NCI-H748 treated with DMSO at 0.1 percent for 48 hours (cell line): ENCODE results near the gene CST4.
"Not testable (repeated sequence)": the region's sequence is repeated elsewhere in the genome, so short reads cannot be mapped to it uniquely, and the experiment has no call there.

Experiments
- DNase-seq: peaks from one replicate; lab custom pipeline; 2025; lab: John Stamatoyannopoulos, UW

Gene CST4

GRCh38 chr20:23659989-23660837 lies 28.6 kb downstream of the CST4 start:
- DNase-seq = no peak

GRCh38 chr20:23659610-23659988 lies 29.2 kb downstream of the CST4 start:
- not testable (repeated sequence) for DNase-seq

GRCh38 chr20:23658989-23659609 lies 29.7 kb downstream of the CST4 start:
- no peak for DNase-seq

GRCh38 chr20:23658336-23658735 lies 30.5 kb downstream of the CST4 start:
- DNase-seq = no peak

- no peak for DNase-seq
These were observed 31.6 kb downstream of the CST4 start for GRCh38 chr20:23657202-23657601.

- DNase-seq = no peak
These were observed 32.5 kb downstream of the CST4 start for GRCh38 chr20:23656372-23656771.

GRCh38 chr20:23655491-23656211 lies 33.2 kb downstream of the CST4 start:
- DNase-seq = no peak

- no peak for DNase-seq
These were observed 34.1 kb downstream of the CST4 start for GRCh38 chr20:23654717-23655116.

GRCh38 chr20:23654000-23654399 lies 34.8 kb downstream of the CST4 start:
- DNase-seq = no peak

GRCh38 chr20:23653400-23653938 lies 35.4 kb downstream of the CST4 start:
- DNase-seq = no peak

GRCh38 chr20:23652926-23653325 lies 35.9 kb downstream of the CST4 start:
- no peak for DNase-seq

- DNase-seq = no peak
These were observed 36.5 kb downstream of the CST4 start for GRCh38 chr20:23652371-23652770.

- DNase-seq = no peak
These were observed 37.7 kb downstream of the CST4 start for GRCh38 chr20:23651117-23651516.

- no peak for DNase-seq
These were observed 38.9 kb downstream of the CST4 start for GRCh38 chr20:23649830-23650417.

- no peak for DNase-seq
These were observed 39.6 kb downstream of the CST4 start for GRCh38 chr20:23649242-23649641.

GRCh38 chr20:23647346-23647745 lies 41.5 kb downstream of the CST4 start:
- no peak for DNase-seq

- no peak for DNase-seq
These were observed 42.5 kb downstream of the CST4 start for GRCh38 chr20:23646106-23646873.

GRCh38 chr20:23645575-23645974 lies 43.3 kb downstream of the CST4 start:
- no peak for DNase-seq

GRCh38 chr20:23644164-23644563 lies 44.7 kb downstream of the CST4 start:
- no peak for DNase-seq

- DNase-seq = no peak
These were observed 45.2 kb downstream of the CST4 start for GRCh38 chr20:23643659-23644058.

- no peak for DNase-seq
These were observed 46.7 kb downstream of the CST4 start for GRCh38 chr20:23641936-23642751.
